ENCODE data around the gene YIF1B.

YIF1B gene

DNA sequence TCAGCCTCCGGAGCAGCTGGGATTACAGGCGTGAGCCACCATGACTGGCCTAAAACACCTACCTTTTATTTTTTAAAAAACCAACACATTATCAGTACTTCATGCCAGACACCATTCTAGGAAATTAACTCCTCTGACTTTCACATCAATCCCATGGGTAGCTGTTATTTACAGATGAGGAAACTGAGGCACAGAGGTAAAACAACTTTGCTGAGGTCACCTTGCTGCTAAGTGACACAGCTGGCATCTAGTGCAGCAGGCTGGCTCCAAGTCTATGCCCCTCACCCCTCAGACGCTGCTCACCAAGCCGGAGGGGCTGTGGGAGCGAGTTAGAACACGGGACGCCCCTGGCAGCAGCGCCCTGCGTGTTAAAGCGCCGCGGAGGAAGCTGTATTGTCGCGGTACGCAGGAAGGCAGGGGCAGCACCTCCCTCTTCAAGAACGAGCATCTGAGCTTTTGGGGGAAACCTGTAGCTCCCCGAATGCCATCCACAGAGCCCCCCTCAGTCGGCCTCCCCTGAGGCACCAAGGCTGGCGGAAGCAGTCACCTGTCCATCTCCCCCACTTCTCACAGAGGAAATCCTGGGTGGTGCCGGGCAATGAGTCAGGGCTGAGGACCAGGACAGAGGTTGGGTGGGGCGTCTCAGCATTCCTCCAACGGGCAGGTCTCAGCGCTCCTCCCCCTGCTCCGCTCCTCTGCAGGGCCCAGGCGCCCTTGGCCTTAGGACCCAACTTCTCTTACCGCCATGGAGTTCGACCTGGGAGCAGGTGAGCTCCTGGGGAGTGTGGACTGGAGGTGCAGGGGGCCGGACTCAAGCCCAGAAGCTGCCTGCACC lies 12.0 kb downstream of the YIF1B start, which contains the start of gene C19orf33:
Gene C19orf33, plus strand, starts transcription at position 735 of the 835 bp plus-strand sequence. Its CDS starts 11 bp downstream, at position 746.
- no peak for DNase-seq

DNA sequence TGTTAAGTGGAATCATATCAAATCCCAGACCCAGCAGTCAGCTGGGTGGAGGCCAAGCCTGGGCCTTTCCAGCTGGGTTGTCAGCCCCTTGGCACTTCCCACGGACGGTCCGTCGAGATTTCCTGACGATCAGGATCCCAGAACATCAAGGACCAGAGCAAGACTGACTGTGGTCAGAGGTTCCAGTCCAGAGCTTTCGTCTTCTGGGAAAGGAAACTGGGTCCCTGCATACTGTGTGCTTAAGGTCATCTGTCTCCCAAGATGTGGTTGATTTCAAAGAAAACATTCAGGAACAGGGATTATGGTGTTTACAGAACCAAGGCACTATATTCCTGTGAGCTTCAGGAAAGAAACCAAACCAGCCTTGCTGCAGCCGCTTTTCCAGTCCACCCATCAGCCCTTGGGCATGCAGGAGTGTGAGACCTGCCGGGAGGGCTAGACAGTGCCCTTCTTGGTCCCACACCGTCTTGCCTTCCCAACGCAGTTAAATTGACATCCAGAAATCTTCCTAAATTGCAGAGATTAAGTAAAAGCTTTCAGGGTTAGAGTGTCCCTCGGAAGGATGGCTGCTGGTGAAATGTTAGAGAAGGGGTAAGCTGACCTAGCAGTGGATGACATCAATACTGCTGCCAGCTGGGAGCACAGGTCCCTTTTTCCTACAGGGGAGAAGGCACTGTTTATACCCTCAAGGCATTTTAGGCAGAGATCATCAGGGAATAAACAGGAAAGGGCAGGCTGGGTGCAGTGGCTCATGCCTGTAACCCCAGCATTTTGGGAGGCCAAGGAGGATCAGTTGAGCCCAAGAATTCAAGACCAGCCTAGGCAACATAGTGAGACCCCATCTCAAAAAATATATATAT lies 16.7 kb downstream of the YIF1B start:
- no peak for DNase-seq

DNA sequence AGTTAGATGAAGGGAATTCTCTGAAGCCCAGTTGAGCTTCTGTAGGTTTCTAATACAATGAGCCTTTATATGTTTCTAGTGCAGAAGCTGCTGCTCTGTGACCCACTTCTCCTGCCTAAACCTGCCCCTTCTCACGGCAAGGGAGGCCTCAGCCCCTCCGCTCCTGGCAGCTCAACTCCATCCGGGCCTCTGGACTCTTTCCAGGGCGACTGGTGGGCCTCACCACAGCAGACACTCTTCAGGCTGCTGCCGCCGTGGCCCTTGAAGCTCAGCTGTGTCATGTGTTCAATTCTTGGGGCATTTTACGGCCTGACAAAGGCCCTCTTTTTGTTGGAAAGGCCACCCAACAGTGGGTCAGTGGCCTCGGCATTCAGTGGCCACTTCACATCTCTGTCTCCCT lies 21.7 kb downstream of the YIF1B start:
- no peak for DNase-seq

DNA sequence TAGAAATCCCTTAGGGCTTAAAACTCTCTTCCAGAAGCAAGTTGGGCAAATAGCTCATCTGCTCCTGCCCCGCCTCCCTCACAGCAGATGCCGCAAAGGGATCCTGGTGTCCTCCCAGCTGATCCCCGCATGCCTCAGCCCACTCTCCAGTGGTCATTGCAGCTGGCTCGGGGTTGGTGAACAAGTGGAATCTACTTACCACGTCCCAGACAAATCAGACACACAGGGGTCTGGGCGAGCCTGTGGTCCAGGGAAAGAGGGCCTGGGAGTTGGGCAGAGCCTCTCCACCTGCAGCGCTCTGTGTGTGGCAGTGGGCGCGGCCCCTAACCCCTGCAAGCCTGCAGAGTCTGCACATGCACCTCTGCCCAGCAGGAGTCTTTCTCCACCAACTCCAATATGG lies 22.5 kb downstream of the YIF1B start:
- no peak for DNase-seq

DNA sequence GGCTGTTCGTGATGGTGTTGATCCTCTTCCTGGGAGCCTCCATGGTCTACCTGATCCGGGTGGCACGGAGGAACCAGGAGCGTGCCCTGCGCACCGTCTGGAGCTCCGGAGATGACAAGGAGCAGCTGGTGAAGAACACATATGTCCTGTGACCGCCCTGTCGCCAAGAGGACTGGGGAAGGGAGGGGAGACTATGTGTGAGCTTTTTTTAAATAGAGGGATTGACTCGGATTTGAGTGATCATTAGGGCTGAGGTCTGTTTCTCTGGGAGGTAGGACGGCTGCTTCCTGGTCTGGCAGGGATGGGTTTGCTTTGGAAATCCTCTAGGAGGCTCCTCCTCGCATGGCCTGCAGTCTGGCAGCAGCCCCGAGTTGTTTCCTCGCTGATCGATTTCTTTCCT lies 23.9 kb downstream of the YIF1B start:
- DNase-seq: no peak

DNA sequence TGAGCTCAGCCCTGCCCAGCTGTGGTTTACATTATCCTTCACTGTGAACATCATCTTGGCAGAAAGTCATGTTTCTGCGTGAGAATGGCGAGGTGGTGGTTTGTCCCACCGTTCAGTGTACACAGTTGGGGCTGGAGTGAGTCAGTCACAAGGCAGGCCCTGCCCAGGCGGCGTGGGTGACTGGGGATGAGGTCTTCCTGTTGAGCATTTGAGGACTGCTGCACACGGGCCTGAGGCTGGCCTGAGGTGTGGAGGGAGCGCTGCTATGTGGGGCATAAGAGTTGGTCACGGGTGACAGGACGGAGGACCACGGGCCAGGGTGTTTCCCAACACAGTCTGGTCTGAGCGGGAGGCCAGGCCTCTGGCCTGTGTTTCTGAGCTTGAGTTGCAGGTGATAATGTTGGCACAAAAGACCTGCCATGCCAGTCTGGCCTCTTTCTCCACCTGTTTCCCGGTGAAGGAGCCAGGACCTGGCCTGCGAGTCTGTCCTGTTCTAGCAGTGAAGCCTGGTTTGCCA lies 25.1 kb downstream of the YIF1B start:
- no peak for DNase-seq

DNA sequence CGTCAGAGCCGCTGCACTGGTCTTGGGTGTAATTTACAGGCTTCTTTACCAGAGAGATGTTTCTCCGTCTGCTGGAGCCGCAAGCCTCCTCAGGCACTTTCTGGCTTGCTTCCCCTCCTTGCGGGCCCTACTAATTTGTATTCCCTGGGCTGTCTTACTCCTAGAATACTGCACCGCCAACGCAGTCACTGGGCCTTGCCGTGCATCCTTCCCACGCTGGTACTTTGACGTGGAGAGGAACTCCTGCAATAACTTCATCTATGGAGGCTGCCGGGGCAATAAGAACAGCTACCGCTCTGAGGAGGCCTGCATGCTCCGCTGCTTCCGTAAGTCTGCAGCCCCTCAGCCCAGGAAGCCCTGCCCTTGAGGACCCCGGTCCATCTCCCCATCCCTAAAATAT lies 25.8 kb downstream of the YIF1B start:
- DNase-seq: no peak

DNA sequence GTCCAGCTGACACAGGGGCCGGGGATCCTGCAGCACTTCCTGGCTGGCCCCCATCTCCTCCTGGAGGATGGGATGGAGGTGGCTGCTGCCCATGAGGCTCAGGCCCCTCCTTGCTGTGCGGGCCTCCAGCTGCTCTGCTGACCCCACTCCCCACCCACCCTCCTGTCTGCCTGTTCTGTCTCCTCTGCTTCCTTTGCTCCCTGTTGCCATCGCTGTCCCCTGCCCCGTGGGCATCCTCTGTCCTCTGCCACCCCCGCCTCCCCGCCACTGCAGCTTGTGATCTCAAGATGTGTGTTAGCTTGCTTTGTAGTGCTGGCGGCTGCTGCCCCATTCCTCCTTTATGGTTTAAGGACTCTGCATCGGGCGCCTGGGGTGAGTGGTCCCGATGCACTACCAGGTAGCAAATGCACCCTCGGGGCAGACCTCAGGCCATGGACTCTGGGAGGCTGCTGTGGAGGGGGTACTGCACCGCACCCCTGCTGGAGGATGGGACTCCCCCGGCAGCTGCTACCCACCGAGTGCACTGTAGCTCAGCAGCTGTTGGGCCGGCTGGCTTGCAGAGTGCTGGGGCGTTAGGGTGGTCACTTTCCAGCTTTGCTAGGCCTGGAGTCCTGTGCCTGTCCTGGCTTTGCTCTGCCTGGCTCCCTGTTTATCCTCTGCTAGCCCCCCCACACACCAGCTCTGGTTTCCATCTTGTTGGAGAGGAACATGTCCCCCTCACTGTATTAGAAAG lies 27.5 kb downstream of the YIF1B start:
- no peak for DNase-seq

DNA sequence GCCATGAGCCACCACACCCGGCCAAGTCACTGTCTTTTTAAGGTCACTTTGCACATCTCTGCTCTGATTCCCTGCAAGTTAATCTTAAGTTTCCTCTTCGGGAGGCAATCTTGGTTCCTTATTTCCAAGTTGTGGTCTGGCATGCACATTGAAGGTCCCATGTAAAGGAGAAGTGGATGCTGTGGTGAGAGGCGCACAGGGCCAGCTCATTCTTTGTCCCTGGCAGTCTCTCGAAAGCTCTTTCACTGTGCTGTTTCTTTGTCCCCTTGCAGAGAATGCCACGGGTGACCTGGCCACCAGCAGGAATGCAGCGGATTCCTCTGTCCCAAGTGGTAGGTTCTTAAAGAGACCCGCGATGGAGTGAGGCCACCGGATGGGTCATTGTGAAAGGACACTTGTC lies 28.1 kb downstream of the YIF1B start:
- no peak for DNase-seq

DNA sequence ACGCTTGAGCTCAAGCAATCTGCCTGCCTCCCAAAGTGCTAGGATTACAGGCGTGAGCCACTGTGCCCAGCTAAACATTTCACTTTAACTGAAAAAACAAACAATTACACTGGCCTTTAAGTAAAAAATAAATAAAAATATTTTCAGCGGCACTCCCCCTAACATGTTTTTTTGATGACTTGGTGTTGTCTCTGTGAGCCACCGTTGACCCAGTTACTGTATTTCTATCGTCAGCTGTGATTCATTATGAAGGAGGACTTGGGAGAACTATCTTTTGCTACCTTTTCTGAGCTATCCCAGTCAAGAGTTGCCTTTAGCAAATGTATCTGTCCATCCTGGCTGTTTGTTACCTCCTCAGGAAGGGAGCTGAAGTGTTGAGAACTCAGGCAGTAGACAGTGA lies 30.2 kb downstream of the YIF1B start:
- DNase-seq: no peak

DNA sequence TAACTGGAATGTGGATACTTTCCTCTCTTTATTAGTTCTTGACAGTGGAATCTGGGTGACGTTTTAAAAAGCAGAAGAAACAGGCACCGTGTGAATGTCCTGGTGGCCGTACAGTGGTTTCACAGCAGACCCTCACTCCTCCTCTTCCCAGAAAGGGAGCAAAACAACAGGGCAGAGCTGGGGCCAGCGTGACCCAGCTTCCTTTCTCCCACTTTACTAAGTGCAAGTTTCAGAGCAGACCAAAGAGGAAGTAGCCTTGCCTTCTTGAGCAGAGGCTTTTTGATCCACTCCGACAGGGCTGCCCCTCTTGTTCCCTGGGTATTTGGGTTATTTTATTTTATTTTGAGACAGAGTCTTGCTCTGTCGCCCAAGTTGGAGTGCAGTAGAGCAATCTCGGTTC lies 31.3 kb downstream of the YIF1B start:
- no peak for DNase-seq

DNA sequence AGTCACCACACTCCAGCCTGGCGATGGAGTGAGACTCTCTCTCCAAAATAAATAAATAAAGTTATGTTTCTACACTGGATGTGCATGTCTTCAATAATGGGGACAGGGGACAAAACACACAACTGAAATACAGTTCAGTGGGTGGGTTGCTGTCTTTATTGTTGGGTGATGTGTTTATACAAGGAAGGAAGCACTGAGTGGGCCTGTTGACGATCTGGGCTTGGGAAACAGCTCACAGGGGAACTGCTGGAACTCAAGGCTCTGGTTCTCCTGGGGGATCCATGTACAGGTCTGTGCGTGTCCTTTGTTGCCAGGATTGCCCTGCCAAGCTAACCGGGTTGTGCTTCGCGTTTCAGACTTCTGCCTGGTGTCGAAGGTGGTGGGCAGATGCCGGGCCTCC lies 32.5 kb downstream of the YIF1B start:
- no peak for DNase-seq

DNA sequence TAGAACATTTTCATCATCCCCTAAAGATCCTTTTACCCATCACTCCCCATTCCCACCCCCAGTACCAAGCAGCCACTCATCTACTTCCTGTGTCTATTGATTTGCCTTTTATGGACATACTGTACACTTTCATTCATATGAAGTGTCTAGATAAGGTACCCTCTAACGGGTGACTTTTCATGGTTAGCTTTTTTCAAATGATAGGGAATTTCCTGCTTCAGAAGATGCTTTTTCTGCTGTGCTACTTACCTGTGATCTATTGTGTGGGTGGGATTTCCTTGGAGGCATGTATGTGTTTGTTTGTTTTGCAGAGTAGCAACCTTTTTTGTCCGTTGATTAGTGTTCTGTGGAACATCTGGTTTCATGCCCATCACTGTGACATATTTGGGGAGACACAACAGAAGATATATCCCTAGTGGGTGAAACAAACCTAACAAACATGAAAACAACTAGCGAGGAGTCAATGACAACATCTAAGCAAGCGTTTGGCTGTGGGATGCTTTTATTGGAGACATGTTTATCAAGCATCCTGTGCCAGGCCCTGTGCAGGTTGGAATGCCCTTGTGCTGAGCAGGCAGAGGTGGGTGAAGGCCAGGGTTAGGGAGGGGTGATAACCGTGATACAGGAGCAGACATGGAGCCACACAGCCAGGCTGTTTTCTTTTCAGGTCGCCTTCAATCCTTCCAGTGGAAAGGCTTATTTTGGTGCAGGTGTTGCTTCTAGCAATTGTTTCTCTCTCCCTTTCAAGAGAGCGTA lies 33.8 kb downstream of the YIF1B start:
- no peak for DNase-seq

DNA sequence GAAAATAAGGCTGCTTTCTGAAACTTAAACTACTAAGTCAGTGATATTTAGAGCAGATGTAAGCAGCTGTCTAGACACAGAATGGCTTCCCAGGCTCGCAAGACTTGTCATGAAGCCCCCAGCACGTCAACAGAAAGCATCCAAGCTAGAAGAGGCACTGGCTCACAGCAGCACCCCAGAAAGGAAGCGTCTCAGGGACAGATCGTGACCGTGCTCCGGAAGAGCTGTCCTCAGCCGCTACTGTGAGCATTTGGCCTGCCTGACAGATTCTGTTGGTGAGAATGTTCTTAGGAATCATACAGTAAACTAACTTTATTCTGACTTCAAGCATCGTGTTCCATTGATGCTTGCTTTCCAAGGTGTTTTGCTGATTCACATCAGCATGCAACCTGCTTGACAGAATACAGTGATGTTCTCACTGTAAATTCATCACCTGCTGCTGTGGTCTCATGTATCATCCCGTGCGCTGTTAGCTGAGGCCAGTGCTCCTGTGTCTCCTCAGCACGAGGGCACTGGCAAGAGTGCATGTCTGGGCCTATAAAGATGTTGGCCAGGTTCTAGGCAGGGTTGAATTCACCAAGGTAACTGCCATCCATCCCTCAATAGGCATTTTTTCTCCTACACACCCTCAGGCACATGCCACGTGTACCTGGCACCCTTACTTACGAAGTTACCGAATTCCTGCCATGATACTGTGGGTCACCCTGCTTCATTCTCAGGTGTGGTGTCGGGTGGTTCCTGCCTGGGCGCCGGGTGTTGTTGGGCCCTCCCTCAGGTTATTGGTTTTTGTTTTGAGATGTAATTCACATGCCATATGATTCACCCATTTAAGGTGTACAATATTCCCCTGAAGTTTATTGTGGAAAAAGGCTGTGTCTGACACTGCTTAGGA lies 35.5 kb downstream of the YIF1B start:
- DNase-seq: no peak

DNA sequence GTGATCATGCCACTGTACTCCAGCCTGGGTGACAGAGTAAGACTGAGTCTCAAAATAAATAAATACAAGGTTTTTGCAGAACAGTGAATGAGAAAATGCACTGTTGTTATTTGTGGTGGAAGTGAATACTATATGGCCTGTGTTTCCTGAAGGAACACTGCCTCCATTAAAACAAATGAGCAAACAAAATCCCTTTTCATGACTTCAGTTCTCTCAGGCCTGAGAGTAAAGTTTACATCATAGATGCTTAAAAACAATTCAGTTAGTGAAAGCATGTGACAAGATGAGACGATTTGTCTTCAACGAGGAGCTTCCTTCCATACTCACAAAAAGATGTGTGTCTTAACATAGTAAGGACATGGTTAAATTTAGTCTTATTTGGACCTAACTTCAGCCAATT lies 37.0 kb downstream of the YIF1B start:
- no peak for DNase-seq

DNA sequence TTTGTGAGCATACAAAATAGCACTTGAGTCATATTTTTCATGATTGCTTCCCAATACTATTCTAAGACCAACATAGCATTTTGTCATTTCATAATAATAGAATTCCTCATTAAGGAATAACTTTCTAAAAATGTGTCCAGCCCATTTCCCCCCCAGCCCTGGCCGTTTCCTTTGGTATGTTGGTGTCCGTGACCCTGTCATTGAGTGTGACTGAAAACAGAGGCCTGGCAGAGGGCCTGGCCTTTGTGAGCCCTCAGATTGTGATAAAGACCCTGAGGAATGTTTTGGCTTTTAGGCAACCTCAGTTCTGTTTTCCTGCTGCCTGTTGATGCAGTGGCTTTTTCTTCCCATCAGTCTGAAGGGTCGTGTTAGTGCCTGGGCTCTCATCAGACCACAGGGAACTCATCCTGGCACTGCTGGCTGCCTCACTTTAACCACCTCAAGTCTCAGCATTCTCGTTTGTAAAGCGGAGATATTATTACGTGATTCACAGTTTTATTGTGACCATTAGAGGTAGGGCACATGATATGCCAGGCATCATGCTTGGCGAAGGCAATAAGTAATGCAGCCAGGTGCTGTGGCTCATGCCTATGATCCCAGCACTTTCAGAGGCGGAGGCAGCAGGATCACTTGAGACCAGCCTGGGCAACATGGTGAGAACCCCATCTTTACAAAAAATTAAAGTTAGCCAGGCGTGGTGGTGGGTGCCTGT lies 37.6 kb downstream of the YIF1B start:
- no peak for DNase-seq

DNA sequence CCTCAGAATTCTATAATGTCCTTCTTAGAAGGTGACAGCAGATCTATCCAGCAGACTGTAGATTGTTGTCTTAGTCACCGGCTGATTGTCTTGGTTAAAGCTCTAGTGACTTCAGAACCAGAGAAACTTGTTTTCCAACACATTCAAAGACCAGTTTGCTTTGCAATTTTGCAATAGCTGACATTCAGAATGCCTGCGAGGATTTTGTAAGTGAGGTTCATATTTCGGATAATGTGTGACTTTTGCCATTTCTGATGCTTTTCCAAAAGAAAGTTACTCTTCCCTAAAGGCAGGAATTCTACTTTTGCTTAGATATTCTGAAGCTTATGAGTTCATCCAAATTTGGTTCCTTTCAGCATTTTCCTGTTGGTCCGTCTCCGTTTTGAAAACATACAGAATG lies 38.2 kb downstream of the YIF1B start:
- DNase-seq: no peak

DNA sequence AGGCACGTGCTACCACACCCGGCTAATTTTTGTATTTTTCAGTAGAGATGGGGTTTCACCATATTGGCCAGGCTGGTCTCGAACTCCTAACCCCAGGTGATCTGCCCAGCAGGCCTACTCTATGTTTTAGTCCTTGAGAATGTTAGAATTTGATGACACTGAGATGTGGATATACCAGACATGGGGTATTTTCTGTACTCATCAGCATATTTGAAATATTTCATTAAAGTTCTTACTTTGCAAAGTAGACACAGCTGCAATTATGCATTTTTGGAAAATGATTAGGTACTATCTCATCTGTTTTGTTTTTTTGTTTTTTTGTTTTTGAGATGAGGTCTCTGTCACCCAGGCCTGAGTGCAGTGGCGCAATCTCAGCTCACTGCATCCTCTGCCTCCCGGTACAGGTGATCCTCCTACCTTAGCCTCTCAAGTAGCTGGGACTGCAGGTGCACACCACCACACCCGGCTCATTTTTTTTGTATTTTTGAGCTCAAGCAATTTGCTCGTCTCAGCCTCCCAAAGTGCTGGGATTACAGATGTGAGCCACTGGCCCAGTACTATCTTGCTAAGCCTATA lies 38.7 kb downstream of the YIF1B start:
- DNase-seq: no peak

DNA sequence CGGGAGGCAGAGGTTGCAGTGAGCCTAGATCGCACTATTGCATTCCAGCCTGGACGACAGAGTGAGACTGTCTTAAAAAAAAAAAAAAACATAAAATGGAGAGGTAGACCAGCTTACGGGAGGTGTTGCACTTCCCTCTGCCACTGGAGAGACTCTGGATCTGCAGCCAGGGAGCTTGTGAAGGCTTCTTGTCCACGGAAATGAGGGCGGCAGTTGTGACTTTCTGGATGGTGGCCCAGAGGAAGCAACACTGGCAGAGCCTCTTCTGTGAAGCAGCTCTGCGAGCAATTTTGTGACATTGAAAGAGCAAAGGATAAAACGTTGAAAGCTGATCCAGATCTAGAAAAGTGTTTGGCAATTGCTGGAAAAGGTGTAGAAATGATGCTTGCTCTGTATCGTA lies 41.0 kb downstream of the YIF1B start:
- DNase-seq: no peak

DNA sequence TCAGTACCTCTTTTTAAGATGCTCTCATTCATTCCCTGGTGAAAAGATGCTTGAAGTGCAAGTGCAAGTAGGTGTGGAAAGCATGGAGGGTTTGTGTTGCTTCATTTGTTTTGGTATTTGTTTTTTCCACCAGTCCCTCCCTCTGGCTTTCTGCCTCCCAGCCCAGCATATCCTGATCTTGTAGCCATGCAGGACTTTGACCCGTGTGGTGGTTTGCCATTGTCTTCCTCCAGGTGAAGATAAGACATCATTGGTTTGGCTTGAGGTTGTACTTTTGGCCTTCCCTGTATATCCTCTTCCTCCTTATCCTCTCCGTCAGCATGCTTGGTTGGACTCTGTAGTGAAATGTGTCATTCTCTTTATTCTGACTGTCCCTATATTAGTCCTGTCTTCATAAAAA lies 42.2 kb downstream of the YIF1B start:
- DNase-seq: no peak
